ENCODE results near the gene LRCH1.

The LRCH1 gene

GRCh38 chr13:46617885-46618284, 64.9 kb downstream of the LRCH1 start:
- no peak for DNase-seq

GRCh38 chr13:46618694-46619254, 65.8 kb downstream of the LRCH1 start:
- DNase-seq: no peak

- no peak for DNase-seq
Observed at GRCh38 chr13:46620029-46620428, 67.1 kb downstream of the LRCH1 start.

DNA sequence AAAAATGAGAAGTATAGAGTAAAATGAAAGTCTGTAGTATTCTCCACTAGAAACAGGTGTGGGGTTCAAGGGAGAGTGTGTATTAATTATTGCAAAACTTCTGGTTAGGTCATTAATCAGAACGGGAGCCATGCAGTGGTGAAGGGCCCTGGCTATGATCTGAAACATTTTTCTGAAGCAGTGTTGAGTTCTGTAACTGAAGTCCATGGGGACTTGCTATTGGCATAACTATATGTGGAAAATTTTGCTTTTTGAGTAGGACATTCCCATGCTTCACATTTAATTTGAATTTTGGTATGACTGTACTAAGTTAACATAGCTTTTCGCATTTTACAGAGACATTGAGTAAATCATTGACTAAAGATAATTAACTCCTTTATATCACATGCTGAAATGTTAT, 67.5 kb downstream of the LRCH1 start:
- DNase-seq: no peak

- DNase-seq: no peak
Observed at GRCh38 chr13:46621133-46621532, 68.2 kb downstream of the LRCH1 start.

- no peak for DNase-seq
Observed at GRCh38 chr13:46621792-46622629, 69.0 kb downstream of the LRCH1 start.

- peak; percentile 80 for DNase-seq
Observed at GRCh38 chr13:46622630-46623256, 69.8 kb downstream of the LRCH1 start.

DNA sequence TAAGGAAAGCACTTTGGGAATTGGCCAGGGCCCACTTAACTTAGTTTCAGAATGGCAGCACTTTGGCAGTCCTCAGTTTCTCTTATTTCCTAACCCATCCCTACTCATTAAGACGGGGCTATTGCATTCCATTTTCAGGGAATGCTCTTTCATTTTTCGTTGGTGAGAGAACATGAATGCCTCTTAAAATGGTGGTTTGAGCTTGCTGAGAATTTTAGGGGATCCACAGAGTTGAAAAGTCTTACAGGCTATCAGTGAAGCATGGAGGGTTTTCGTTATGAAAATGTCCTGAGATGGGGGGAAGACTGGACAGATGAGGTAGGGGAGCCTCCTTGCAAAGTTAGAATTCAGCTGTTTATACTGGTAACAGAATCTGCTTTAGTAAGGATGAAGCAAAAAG, 71.4 kb downstream of the LRCH1 start:
- no peak for DNase-seq

DNA sequence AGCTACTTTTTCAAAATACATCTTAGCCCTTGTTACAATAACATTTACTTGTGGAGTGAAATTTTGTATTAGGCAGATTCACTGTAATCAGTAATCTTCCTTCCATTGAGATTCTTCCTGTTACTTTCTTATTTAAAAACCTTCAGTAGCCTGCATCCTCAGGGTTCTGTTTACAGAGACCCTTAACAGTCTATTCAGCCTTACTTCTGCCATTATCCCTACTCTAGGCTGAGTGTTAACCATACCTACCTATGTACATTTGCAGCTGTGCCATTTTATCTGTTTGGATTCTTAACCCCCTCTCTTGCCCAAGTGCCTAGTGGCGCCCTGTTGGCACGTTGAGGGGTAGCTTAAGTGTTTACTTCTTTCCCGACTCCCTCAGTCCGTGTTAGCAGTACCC, 71.9 kb downstream of the LRCH1 start:
- DNase-seq: no peak

GRCh38 chr13:46627462-46627861, 74.5 kb downstream of the LRCH1 start:
- DNase-seq: no peak

- DNase-seq: no peak
Observed at GRCh38 chr13:46628622-46629365, 75.8 kb downstream of the LRCH1 start.

- DNase-seq: no peak
Observed at GRCh38 chr13:46629811-46630413, 76.9 kb downstream of the LRCH1 start.

GRCh38 chr13:46630431-46631178, 77.6 kb downstream of the LRCH1 start:
- no peak for DNase-seq

DNA sequence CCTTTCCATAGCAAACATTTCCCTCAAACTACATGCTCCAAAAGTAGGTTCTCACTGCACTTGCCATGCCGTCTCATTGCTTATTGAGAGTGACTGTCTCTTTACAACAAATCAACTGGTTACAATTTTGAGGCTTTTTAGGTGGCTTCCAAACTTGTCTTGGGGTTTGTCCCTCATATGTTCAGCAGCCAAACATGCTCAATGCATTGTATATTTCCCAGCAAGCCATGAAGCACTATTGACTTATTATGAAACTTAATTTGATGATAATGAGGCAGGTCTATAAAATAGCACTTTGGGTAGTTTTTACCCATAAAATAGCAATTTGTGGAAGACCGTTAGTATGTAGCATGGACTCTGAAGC, 78.2 kb downstream of the LRCH1 start:
- DNase-seq: no peak

- DNase-seq: peak; percentile 65
Observed at GRCh38 chr13:46632176-46632575, 79.2 kb downstream of the LRCH1 start.

DNA sequence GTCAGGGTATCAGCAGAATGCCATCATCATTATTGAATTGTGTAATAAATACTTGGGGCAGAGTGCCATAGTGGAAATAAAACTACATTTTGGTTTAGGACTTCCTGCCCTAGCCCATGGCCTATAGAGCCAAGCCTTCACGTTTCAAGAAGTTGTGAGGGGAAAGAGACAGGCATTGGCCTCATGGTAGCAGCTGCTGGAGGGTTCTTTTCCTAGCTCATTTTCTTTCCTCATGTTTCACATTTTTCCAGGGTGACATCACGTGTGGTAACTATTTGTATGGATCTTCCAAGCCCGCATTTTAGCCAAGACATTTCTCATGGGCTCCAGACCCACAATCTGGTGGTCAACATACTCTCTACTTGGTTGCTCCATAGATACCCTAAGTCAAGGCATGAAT, 80.4 kb downstream of the LRCH1 start:
- DNase-seq: peak; percentile 90

GRCh38 chr13:46636451-46636850, 83.5 kb downstream of the LRCH1 start:
- no peak for DNase-seq

- DNase-seq: no peak
Observed at GRCh38 chr13:46637213-46637612, 84.2 kb downstream of the LRCH1 start.

GRCh38 chr13:46638262-46638661, 85.3 kb downstream of the LRCH1 start:
- DNase-seq: no peak

GRCh38 chr13:46639033-46639981, 86.3 kb downstream of the LRCH1 start:
- no peak for DNase-seq

GRCh38 chr13:46640843-46641242, 87.9 kb downstream of the LRCH1 start:
- no peak for DNase-seq
